Left ventricle myocardium inferior (tissue), 1 donor: Measurements from ENCODE around the gene TMEM109. TPM values are rescaled to one million over a fixed set of nuclear protein-coding genes. Genes with fewer than 3 reads are reported as not detected.
A peak's percentile ranks its signal among the peaks of the same experiment; 100 is the strongest.

Source experiments
- DNase-seq: peaks from one replicate; pipeline ENCODE4 v3.0.0-alpha.2; 2020
- H3K27ac ChIP-seq: fragments of 200-600 bp; replicated peaks from 2 replicates; pipeline ENCODE4 v1.8.0; 2021
- H3K27me3 ChIP-seq: fragments of 200-600 bp; 2 replicates; pipeline ENCODE4 v1.8.0; 2021; ENCODE audit warnings: low read depth
- H3K36me3 ChIP-seq: fragments of 200-600 bp; 2 replicates; pipeline ENCODE4 v1.8.0; 2021
- H3K4me1 ChIP-seq: fragments of 200-600 bp; 2 replicates; pipeline ENCODE4 v1.8.0; 2021
- H3K4me3 ChIP-seq: fragments of 200-600 bp; 2 replicates; pipeline ENCODE4 v1.8.0; 2021; ENCODE audit warnings: mild to moderate bottlenecking, moderate library complexity
- H3K9me3 ChIP-seq: fragments of 200-600 bp; replicated peaks from 2 replicates; pipeline ENCODE4 v1.8.0; 2021
- intact Hi-C: fragments of 100-400 bp; cut with micrococcal nuclease; formaldehyde crosslinking; loops from one replicate; pipeline ENCODE4 v1.11.0; 2022
- total RNA-seq: library from RNA; stranded (reverse); fragmentation: NEBNext Ultra II Directional; extraction: Animal tissue kit (Norgen Biotek cat#: 25700); gene quantifications from one replicate; pipeline ENCODE4 v1.2.1, GENCODE V29; 2021
- TF ChIP-seq, protein P1 (sequence below): fragments of 200-600 bp; IDR thresholded peaks from 2 replicates; pipeline ENCODE4 v1.8.0; 2021; ENCODE audit warnings: antibody characterized with exemption, mild to moderate bottlenecking, borderline replicate concordance
- donor health status: DM: no; HTN: yes; CAD: no; lungs with severe emphysema.

Gene TMEM109
- total RNA-seq, 1 donor from 2014 or later, result 86.7 TPM

DNA sequence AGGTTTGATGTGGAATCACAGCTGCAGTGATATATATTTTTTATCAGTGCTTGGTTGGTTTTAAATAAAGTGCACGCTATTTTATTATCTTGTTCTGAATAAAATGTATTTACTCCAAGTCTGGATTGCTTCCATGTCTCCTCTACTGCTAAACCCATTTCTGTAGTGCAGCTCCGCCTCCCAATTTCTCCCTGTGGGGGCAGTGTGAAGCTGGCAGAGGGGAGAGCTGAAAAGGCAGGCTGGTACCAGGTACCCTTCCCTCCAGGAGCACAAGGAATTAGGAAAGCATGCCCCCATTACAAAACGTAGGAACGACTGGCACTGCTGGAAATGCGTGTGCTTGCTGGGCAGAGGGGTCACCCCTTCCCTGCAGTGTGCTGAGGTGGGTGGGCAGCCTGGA, 9.4 kb downstream of the TMEM109 start:
- H3K27me3 ChIP-seq, result peaks cover 28% of the 10 kb centered on the region
- H3K4me3 ChIP-seq, result no peak overlapping the region
- DNase-seq, result no peak
- H3K27ac ChIP-seq, result no peak overlapping the region
- peaks cover 45% of the 10 kb centered on the region for H3K4me1 ChIP-seq
- intact Hi-C loops, result no loop called here
- H3K9me3 ChIP-seq, result no peaks in the 10 kb centered on the region
- TF ChIP-seq, protein P1, sequence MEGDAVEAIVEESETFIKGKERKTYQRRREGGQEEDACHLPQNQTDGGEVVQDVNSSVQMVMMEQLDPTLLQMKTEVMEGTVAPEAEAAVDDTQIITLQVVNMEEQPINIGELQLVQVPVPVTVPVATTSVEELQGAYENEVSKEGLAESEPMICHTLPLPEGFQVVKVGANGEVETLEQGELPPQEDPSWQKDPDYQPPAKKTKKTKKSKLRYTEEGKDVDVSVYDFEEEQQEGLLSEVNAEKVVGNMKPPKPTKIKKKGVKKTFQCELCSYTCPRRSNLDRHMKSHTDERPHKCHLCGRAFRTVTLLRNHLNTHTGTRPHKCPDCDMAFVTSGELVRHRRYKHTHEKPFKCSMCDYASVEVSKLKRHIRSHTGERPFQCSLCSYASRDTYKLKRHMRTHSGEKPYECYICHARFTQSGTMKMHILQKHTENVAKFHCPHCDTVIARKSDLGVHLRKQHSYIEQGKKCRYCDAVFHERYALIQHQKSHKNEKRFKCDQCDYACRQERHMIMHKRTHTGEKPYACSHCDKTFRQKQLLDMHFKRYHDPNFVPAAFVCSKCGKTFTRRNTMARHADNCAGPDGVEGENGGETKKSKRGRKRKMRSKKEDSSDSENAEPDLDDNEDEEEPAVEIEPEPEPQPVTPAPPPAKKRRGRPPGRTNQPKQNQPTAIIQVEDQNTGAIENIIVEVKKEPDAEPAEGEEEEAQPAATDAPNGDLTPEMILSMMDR, result no peak
- H3K36me3 ChIP-seq, result peaks cover 39% of the 10 kb centered on the region

DNA sequence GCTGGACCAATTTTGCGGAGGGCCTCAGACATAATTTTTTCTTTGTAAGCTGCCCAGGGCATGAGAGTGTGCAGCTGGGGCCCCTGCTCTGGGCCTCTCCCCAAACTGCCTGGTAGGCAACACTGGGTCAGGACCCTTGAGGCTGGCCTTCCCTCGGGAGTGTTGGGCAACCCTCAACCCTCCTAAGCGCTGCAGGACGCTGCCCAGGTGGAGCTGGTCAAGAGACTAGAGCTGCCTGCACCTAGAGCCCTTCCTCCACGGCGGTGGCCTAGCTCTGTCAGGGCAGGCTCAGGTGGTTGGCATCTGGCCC, 9.8 kb downstream of the TMEM109 start:
- Histone ChIP-seq H3K4me1 (peaks cover 40% of the 10 kb centered on the region), H3K36me3 (peaks cover 39% of the 10 kb centered on the region), H3K9me3 (no peaks in the 10 kb centered on the region), H3K27me3 (peaks cover 28% of the 10 kb centered on the region), H3K27ac (no peak overlapping the region), H3K4me3 (peak overlapping the region; percentile 78)
- intact Hi-C loops, result no loop called here
- TF ChIP-seq, protein P1, result no peak
- no peak for DNase-seq

DNA sequence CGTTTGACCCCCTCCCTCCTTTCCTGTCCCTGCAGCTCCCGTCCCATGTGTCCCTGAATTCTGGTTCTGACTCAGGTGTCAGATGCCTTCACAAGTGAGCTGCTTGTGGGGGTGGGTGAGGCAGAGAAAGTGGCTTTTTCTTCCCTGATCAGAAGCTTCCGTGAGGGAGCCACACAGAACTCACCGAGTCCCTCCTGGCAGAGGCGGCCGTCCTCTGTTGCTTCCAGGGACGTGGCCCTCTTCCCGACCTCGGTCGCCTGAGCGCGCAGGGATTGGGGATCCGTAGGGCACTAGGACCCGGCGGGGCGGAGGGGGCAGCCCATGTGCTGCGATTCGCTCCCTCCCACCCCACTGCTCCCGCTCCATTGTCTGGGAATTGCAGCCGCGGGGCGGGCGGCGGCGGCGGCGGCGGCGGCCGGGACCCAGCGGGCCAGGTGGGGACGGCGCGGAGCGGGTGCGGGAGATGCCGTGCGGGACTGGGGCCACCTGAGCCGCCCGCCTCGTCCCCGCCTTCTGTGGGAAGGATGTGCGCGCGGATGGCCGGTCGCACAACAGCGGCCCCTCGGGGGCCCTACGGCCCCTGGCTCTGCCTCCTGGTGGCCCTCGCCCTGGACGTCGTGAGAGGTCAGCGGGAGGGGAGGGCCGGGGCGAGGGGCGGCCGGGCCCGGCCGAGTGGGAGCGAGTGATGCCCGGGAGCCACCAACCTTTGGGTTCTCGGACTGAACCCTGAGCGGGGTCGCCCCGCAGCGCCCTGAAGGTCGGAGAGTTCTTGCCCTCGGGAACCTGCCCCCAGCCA, 10.3 kb downstream of the TMEM109 start, which contains the start of gene TMEM132A:
TSS of gene TMEM132A (plus strand) at position 351 of the 796 bp plus-strand sequence. CDS start at position 525, 174 bp downstream.
- Histone ChIP-seq H3K9me3 (no peaks in the 10 kb centered on the region), H3K36me3 (peaks cover 39% of the 10 kb centered on the region), H3K27ac (peak within 1 kb of the TSS; percentile 54), H3K27me3 (peaks cover 28% of the 10 kb centered on the region), H3K4me3 (peak within 1 kb of the TSS; percentile 78), H3K4me1 (peaks cover 35% of the 10 kb centered on the region)
- TF ChIP-seq, protein P1, result no peak
- intact Hi-C loops, result no loop called here
- peak; percentile 74 for DNase-seq

DNA sequence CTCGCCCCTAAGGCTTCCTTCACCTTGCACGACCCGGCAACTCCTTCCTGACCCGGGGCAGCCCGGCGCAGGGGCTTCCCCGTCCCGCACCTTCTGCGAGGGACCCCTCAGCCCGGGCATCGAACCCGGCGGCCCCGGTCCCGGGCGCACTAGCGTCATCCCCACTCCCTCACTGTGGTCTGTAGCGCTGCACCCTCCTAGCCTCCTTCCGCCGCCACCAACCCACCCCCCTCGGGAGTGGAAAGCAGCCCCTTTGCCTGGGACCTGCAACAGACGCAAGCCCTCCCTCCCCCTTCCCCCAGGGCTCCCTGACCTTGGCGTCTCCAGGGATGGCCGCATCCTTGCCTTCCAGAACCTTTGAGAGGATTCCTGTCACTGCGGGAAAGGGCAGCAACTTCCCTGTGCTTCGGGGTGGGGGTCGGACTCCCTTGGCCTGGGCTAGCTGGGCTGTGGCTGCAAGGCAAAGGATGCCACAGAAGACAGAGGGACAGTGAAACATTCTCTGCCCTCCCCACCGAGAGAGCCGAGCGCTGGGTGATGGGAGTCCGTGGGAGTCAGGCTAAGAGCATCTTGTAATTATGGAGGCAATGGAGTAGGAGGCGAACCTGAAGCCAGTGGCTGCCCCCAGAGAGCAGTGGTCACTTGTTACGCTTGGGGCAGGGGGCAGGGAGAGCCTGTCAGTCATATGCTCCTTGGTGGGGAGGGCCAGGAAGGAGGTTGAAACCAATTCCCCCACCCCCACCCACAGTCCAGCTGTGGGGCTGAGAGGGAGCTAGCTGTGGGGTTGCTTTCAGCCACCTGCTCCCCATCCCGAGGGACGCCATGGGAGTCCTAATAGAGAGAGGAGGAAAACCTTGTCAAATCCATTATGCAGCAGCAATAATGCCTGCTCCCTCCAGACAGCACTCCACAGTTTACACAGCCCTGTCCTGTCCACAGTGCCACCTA, 11.2 kb downstream of the TMEM109 start:
- peaks cover 31% of the 10 kb centered on the region for H3K36me3 ChIP-seq
- H3K9me3 ChIP-seq, result no peaks in the 10 kb centered on the region
- intact Hi-C loops, result no loop called here
- H3K4me1 ChIP-seq, result peaks cover 26% of the 10 kb centered on the region
- H3K27me3 ChIP-seq, result peaks cover 28% of the 10 kb centered on the region
- H3K27ac ChIP-seq, result peak overlapping the region; percentile 54
- TF ChIP-seq, protein P1, result no peak
- no peak for DNase-seq
- H3K4me3 ChIP-seq, result peak overlapping the region; percentile 78

DNA sequence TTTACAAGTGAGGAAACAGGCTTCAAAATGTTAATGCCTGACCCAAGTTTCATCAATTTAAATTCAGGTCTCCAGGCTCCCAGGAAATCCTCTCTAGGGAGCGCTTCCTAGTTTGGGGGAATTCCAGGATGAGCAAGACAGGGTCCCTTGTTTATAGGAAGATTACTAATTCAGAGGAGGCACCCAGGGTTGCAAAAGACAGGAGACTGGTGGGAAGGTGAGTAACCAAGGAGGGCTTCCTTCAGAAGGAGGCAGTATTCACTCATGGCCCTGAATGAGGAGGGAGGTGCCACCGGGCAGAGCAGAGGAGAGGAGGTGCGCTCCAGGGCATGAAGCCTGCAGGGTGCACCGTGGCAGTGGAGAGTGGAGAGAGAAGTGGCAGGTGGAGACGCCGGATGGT, 11.9 kb downstream of the TMEM109 start:
- Histone ChIP-seq H3K4me3 (peak overlapping the region; percentile 78), H3K4me1 (peaks cover 26% of the 10 kb centered on the region), H3K36me3 (peaks cover 29% of the 10 kb centered on the region), H3K9me3 (no peaks in the 10 kb centered on the region), H3K27ac (no peak overlapping the region), H3K27me3 (peaks cover 28% of the 10 kb centered on the region)
- no peak for DNase-seq
- intact Hi-C loops, result no loop called here
- TF ChIP-seq, protein P1, result no peak
